K562 (cell line): ENCODE data around the gene GLDC. TPM values are rescaled to one million over a fixed set of nuclear protein-coding genes. Genes with fewer than 3 reads are reported as not detected.

Experiments used
- BHLHE40 ChIP-seq: IDR thresholded peaks from 2 replicates; pipeline ENCODE4 v1.6.1; 2011; ENCODE audit warnings: low read length, improper control_type of control experiment
- ESRRB ChIP-seq: fragments of 250-450 bp; sonication (Bioruptor Pico); IDR thresholded peaks from 2 replicates; pipeline ENCODE4 v1.5.0; 2020; ENCODE audit warnings: mild to moderate bottlenecking, moderate library complexity, borderline replicate concordance
- FOXP4 ChIP-seq: sonication (generic); formaldehyde crosslinking; IDR thresholded peaks from 2 replicates; pipeline ENCODE4 v1.8.0; 2022; ENCODE audit warnings: mild to moderate bottlenecking, missing genetic modification reagents, borderline replicate concordance
- KLF16 ChIP-seq: IDR thresholded peaks from 2 replicates; pipeline ENCODE4 v1.6.1; 2016; ENCODE audit warnings: antibody characterized with exemption
- MLX ChIP-seq, 2 experiments: fragments of 450-650 bp in 1 of 2; sonication (generic) in 1 of 2; formaldehyde crosslinking; conservative IDR thresholded peaks; 2 replicates each; pipeline versions ENCODE4 v1.4.0 to v1.8.1; 2020 to 2022; ENCODE audit warnings: mild to moderate bottlenecking in 1 of 2, missing genetic modification reagents in 1 of 2
- ZBTB34 ChIP-seq: fragments of 250-450 bp; sonication (Bioruptor Pico); IDR thresholded peaks from 2 replicates; pipeline ENCODE4 v1.8.0; 2021; ENCODE audit warnings: mild to moderate bottlenecking, moderate library complexity
- ZNF668 ChIP-seq: fragments of 250-450 bp; sonication (Bioruptor Pico); IDR thresholded peaks from 2 replicates; pipeline ENCODE4 v1.8.0; 2022; ENCODE audit warnings: mild to moderate bottlenecking, inconsistent platforms
- ZNF780A ChIP-seq: fragments of 250-450 bp; sonication (Bioruptor Pico); IDR thresholded peaks from 2 replicates; pipeline ENCODE4 v1.5.0; 2021; ENCODE audit warnings: mild to moderate bottlenecking
- polyA plus RNA-seq, 8 experiments: library from polyadenylated mRNA; depleted of rRNA in 4 of 8; stranded (reverse) in 5 of 8; unstranded in 3 of 8; fragments of >200 nt; fragmentation: Nextera tagmentation in 2 of 8; fragmentation: Illumina TruSeq in 1 of 8; extraction: Ambion mirVana in 2 of 8; extraction: Trizol in 1 of 8; gene quantifications; 2 replicates each; pipeline versions ENCODE4 v1.2.1 to v1.2.3, GENCODE V29; 2011 to 2014; ENCODE audit warnings: inconsistent platforms in 1 of 8, missing spikeins in 1 of 8
- total RNA-seq, 7 experiments: library from RNA; depleted of rRNA in 6 of 7; stranded (reverse); fragments of >200 nt in 6 of 7; fragmentation: Illumina TruSeq in 2 of 7; extraction: Trizol in 2 of 7; gene quantifications; 2 replicates each; pipeline versions ENCODE4 v1.2.1 to v1.2.3, GENCODE V29; 2011 to 2021; ENCODE audit warnings: low replicate concordance in 1 of 7

The GLDC gene
- total and polyA plus RNA-seq, 9 of the 15 experiments (the other 6 are each of a cell fraction or from before 2014, with no cell fraction given) = 0.03 to 0.27 (median 0.08) TPM; not detected in 6

- no peak for TF ChIP-seq FOXP4 (CRISPR knock-in tag)
- no peak for TF ChIP-seq KLF16
- TF ChIP-seq ZNF668 (CRISPR knock-in tag) = no peak
- TF ChIP-seq ZNF780A (CRISPR knock-in tag) = no peak
- TF ChIP-seq ZBTB34 (CRISPR knock-in tag) = no peak
- TF ChIP-seq ESRRB (CRISPR knock-in tag) = no peak
- peak; percentile 97 for TF ChIP-seq BHLHE40
- TF ChIP-seq MLX (CRISPR knock-in tag; conservative IDR thresholded peaks at IDR 0.05) = 0 out of 4 replicates have a peak, but pooled peaks of 1 of the 2 experiments have one; percentile 85
Observed at GRCh38 chr9:6681147-6681956, 35.8 kb upstream of the GLDC start (continued).
